Activated CD4-positive, alpha-beta memory T cell treated with anti-CD3 and anti-CD28 coated beads, Interleukin-2, amount 10 ng/mL, durations not matched to agents 7 days and 5 days (primary cell): ENCODE results near the gene HBA2. TPM values are rescaled to one million over a fixed set of nuclear protein-coding genes. Genes with fewer than 3 reads are reported as not detected.
"Not testable (repeated sequence)": the region's sequence is repeated elsewhere in the genome, so short reads cannot be mapped to it uniquely, and the experiment has no call there.

Experiments
- CTCF ChIA-PET: fragments of 350-600 bp; sonication (Branson Sonifier 250); formaldehyde crosslinking; loops from one replicate; lab custom pipeline; 2021; ENCODE audit warnings: antibody characterized with exemption, inconsistent platforms; lab: Charles Lee
- POLR2A ChIA-PET: fragments of 350-600 bp; sonication (Branson Sonifier 250); formaldehyde crosslinking; loops from one replicate; lab custom pipeline; 2021; ENCODE audit warnings: antibody characterized with exemption; lab: Charles Lee
- DNase-seq: peaks from one replicate; pipeline ENCODE4 v3.0.0-alpha.2; 2020
- H3K27ac Mint-ChIP-seq: one replicate; pipeline ENCODE4 v1.8.0; 2021; ENCODE audit warnings: mild to moderate bottlenecking, mixed read lengths
- H3K27me3 Mint-ChIP-seq: one replicate; pipeline ENCODE4 v1.8.0; 2021; ENCODE audit warnings: mixed read lengths
- H3K36me3 Mint-ChIP-seq: one replicate; pipeline ENCODE4 v1.8.0; 2021; ENCODE audit warnings: low read depth, mixed read lengths
- H3K4me1 Mint-ChIP-seq: one replicate; pipeline ENCODE4 v1.8.0; 2021; ENCODE audit warnings: mixed read lengths
- H3K4me3 Mint-ChIP-seq: one replicate; pipeline ENCODE4 v1.8.0; 2021; ENCODE audit warnings: mild to moderate bottlenecking, mixed read lengths
- H3K9me3 Mint-ChIP-seq: one replicate; pipeline ENCODE4 v1.8.0; 2021; ENCODE audit warnings: mixed read lengths
- total RNA-seq, 2 experiments: library from RNA; stranded (reverse); gene quantifications; one replicate each; pipeline ENCODE4 v1.2.3, GENCODE V29; 2021

Gene HBA2
- total RNA-seq, 2 experiments from 2014 or later, result not detected

- no peak overlapping the region for H3K27ac Mint-ChIP-seq
- ChIA-PET POLR2A (interaction anchor here (1.3 kb wide), 1 partner anchor 73 kb away, joined by 3 read pairs; no protein-coding TSS in a partner anchor), CTCF (no interaction called here)
- no peak for DNase-seq
- no peak overlapping the region for H3K4me3 Mint-ChIP-seq
- H3K27me3 Mint-ChIP-seq, result peaks cover 30% of the 10 kb centered on the region
- H3K4me1 Mint-ChIP-seq, result peaks cover 5% of the 10 kb centered on the region
- H3K36me3 Mint-ChIP-seq, result no peaks in the 10 kb centered on the region
- H3K9me3 Mint-ChIP-seq, result no peaks in the 10 kb centered on the region
Observed at GRCh38 chr16:162271-162991, 10.2 kb upstream of the HBA2 start.

GRCh38 chr16:163139-163538 is 9.5 kb upstream of the HBA2 start:
- H3K4me3 Mint-ChIP-seq, CTCF ChIA-PET, POLR2A ChIA-PET, DNase-seq, H3K4me1 Mint-ChIP-seq, H3K9me3 Mint-ChIP-seq, H3K36me3 Mint-ChIP-seq, H3K27ac Mint-ChIP-seq: not testable (repeated sequence)
- peaks cover 31% of the 10 kb centered on the region for H3K27me3 Mint-ChIP-seq

- H3K4me3 Mint-ChIP-seq, result not testable (repeated sequence)
Observed at GRCh38 chr16:163696-164095, 9.0 kb upstream of the HBA2 start.

GRCh38 chr16:164134-164823 is 8.4 kb upstream of the HBA2 start:
- POLR2A ChIA-PET, DNase-seq, CTCF ChIA-PET, H3K4me1 Mint-ChIP-seq, H3K9me3 Mint-ChIP-seq, H3K36me3 Mint-ChIP-seq, H3K27ac Mint-ChIP-seq, H3K4me3 Mint-ChIP-seq: not testable (repeated sequence)
- H3K27me3 Mint-ChIP-seq, result peaks cover 37% of the 10 kb centered on the region

More at GRCh38 chr16:163696-164095, 9.0 kb upstream of the HBA2 start:
- POLR2A ChIA-PET, CTCF ChIA-PET, H3K36me3 Mint-ChIP-seq, DNase-seq, H3K27ac Mint-ChIP-seq, H3K4me1 Mint-ChIP-seq, H3K9me3 Mint-ChIP-seq: not testable (repeated sequence)
- H3K27me3 Mint-ChIP-seq, result peaks cover 34% of the 10 kb centered on the region

- peaks cover 40% of the 10 kb centered on the region for H3K27me3 Mint-ChIP-seq
- H3K4me3 Mint-ChIP-seq, result no peak overlapping the region
- POLR2A ChIA-PET, result no interaction called here
- H3K4me1 Mint-ChIP-seq, result peaks cover 8% of the 10 kb centered on the region
- no peak for DNase-seq
- CTCF ChIA-PET, result no interaction called here
- H3K36me3 Mint-ChIP-seq, result no peaks in the 10 kb centered on the region
- no peaks in the 10 kb centered on the region for H3K9me3 Mint-ChIP-seq
- H3K27ac Mint-ChIP-seq, result no peak overlapping the region
Observed at GRCh38 chr16:164827-165538, 7.7 kb upstream of the HBA2 start.

GRCh38 chr16:165539-166374 is 6.9 kb upstream of the HBA2 start, which contains the start of gene HBM:
Gene HBM, plus strand, starts transcription at chr16:165978. Its CDS starts 20 bp downstream, at chr16:165998.
- CTCF ChIA-PET, result no interaction called here
- Mint-ChIP-seq H3K4me1 (peaks cover 8% of the 10 kb centered on the region), H3K27me3 (peaks cover 46% of the 10 kb centered on the region), H3K4me3 (no peak within 1 kb of the TSS), H3K9me3 (no peaks in the 10 kb centered on the region), H3K36me3 (no peaks in the 10 kb centered on the region), H3K27ac (no peak within 1 kb of the TSS)
- POLR2A ChIA-PET, result no interaction called here
- no peak for DNase-seq

GRCh38 chr16:166375-167121 is 6.1 kb upstream of the HBA2 start:
- Mint-ChIP-seq H3K27ac (no peak overlapping the region), H3K4me1 (peaks cover 8% of the 10 kb centered on the region), H3K9me3 (no peaks in the 10 kb centered on the region), H3K27me3 (peaks cover 50% of the 10 kb centered on the region), H3K36me3 (no peaks in the 10 kb centered on the region), H3K4me3 (no peak overlapping the region)
- POLR2A ChIA-PET, result no interaction called here
- DNase-seq, result no peak
- CTCF ChIA-PET, result no interaction called here

- CTCF ChIA-PET, result no interaction called here
- H3K27me3 Mint-ChIP-seq, result peaks cover 54% of the 10 kb centered on the region
Observed at GRCh38 chr16:167122-167690, 5.5 kb upstream of the HBA2 start.

GRCh38 chr16:168424-168823 is 4.3 kb upstream of the HBA2 start:
- CTCF ChIA-PET, result interaction anchor here (0.6 to 1.4 kb wide), 3 partner anchors 50 to 83 kb away, joined by 3 to 5 read pairs (median 3); no protein-coding TSS in a partner anchor
- H3K27me3 Mint-ChIP-seq, result peaks cover 56% of the 10 kb centered on the region

More at GRCh38 chr16:167122-167690, 5.5 kb upstream of the HBA2 start:
- H3K4me1 Mint-ChIP-seq, result peaks cover 8% of the 10 kb centered on the region
- no peaks in the 10 kb centered on the region for H3K9me3 Mint-ChIP-seq
- H3K4me3 Mint-ChIP-seq, result no peak overlapping the region
- no peak overlapping the region for H3K27ac Mint-ChIP-seq
- POLR2A ChIA-PET, result no interaction called here
- no peak for DNase-seq
- no peaks in the 10 kb centered on the region for H3K36me3 Mint-ChIP-seq

GRCh38 chr16:169014-169413 is 3.7 kb upstream of the HBA2 start:
- H3K4me3 Mint-ChIP-seq, result no peak overlapping the region

More at GRCh38 chr16:168424-168823, 4.3 kb upstream of the HBA2 start:
- Mint-ChIP-seq H3K9me3 (no peaks in the 10 kb centered on the region), H3K4me3 (no peak overlapping the region), H3K36me3 (no peaks in the 10 kb centered on the region), H3K27ac (no peak overlapping the region), H3K4me1 (peaks cover 10% of the 10 kb centered on the region)
- DNase-seq, result no peak
- POLR2A ChIA-PET, result no interaction called here

GRCh38 chr16:170088-170507 is 2.6 kb upstream of the HBA2 start:
- Mint-ChIP-seq H3K27me3 (peaks cover 69% of the 10 kb centered on the region), H3K4me1 (peaks cover 16% of the 10 kb centered on the region)
- DNase-seq, H3K36me3 Mint-ChIP-seq, POLR2A ChIA-PET, H3K27ac Mint-ChIP-seq, H3K9me3 Mint-ChIP-seq, H3K4me3 Mint-ChIP-seq: not testable (repeated sequence)
- CTCF ChIA-PET, result interaction anchor here (0.9 kb wide), 2 partner anchors 29 to 65 kb away, joined by 3 to 5 read pairs; partner anchors contain the start of gene FAM234A

More at GRCh38 chr16:169014-169413, 3.7 kb upstream of the HBA2 start:
- Mint-ChIP-seq H3K9me3 (no peaks in the 10 kb centered on the region), H3K36me3 (no peaks in the 10 kb centered on the region), H3K27ac (no peak overlapping the region), H3K27me3 (peaks cover 59% of the 10 kb centered on the region), H3K4me1 (peaks cover 12% of the 10 kb centered on the region)
- POLR2A ChIA-PET, result no interaction called here
- no peak for DNase-seq
- CTCF ChIA-PET, result interaction anchor here (1.2 to 1.4 kb wide), 2 partner anchors 51 to 62 kb away, joined by 3 to 5 read pairs; no protein-coding TSS in a partner anchor
